HG03025 (cell line): ENCODE measurements around the gene PAPPA2.

Experiments used
- ATAC-seq: cut with Tn5 transposase; IDR thresholded peaks from one replicate; pipeline ENCODE4 v1.9.1; 2021; ENCODE audit warnings: mild to moderate bottlenecking, moderate library complexity; ENCODE audit not compliant: unreplicated experiment, low FRiP score

Gene PAPPA2

DNA sequence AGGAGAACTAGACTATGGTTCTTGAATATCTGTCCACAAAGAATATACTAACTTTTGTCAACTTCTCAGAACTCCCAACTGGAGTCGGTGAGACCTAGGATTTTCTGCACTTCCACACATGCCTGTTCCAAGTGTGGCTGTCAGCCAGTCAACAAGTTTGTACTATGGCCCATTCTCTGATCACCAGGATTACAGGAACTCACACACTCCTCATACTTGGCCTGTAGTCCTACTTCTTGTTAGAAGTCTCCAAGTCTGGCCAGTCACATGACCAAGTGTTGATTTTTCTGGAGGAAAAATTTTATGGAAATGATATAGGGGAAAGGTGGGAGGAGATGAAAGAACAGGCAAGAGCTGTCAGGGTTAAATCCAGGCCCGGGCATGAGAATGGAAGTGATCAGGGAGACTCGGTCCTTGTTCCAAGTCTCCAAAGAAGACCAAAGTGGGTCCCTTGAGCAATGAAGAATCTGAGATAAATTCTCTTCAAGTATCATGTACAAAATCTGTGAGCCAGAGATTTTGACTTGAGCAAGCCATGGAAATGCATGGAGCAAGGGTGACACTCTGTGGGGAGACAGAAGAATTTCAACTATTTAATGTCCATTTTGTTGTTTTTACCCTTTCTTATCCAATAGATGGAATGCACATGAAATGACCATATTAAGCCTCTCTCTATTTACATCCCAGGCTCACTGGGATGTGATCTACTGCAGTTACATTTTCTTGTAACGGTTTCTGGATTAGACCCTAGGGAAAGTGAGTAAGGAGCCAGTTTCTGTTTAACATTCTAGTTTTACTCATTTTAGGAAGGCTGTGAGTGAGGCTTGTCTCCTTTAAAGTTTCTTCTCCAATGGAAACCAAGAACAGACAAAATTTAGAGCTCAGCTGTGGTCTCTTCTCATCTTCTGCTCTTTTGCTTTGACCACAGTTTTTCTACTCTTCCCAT, 380.6 kb downstream of the PAPPA2 start:
- ATAC-seq: no peak

DNA sequence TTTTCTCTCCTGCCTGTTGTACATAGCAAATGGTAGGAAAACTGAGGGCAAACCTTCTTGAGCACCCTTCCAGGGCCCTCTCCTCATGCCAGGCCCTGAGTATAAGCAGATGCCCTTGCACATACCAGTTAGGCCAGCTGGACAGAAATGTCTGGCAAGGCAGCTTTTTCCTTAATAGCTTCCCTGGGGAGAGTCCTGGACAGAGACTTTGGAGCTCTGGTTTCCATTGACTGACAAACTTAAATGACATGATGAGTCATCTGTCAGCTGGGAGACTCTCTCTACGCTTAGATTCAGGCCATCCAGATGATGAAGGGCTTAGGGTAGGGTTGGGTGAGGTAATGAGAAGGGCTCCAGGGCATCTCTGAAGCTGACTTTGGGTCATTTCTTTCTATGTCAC, 384.1 kb downstream of the PAPPA2 start:
- ATAC-seq: no peak

DNA sequence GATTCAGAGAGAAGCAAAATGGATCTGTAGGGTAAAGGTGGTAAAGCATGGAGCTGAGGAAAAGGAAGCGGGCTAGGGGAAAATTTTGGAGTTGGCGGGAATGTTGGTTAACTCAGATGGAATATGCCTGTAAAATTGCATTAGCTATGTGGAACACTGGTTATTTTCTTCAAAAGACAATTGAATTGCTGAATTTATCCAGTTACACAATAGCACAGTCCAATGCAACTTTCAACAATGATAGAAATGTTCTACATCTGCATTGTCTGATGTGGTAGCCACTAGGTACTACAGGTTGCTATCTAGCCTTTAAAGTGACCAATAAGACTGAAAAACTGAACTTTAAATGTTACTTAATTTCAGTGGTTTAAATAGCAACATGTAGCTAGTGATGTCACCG, 386.3 kb downstream of the PAPPA2 start:
- no peak for ATAC-seq

DNA sequence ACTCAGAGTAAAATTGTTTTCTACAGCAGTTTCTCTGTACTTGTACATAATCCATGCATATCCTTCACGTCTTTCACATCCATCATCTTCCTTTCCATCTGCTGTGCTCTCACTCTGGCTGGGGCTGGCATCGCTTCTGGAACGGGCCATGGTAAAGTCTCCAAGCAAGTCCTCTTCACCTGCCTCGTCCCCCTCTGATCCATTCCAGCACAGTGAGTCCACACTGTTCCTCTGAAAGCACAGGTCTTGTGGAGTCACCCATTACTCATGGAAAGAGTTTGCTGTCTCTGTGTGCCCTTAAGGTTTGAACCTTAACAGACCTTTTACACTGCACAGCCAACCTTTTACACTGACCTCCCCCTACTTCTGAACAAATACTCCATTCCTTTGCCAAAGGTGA, 387.9 kb downstream of the PAPPA2 start:
- no peak for ATAC-seq

DNA sequence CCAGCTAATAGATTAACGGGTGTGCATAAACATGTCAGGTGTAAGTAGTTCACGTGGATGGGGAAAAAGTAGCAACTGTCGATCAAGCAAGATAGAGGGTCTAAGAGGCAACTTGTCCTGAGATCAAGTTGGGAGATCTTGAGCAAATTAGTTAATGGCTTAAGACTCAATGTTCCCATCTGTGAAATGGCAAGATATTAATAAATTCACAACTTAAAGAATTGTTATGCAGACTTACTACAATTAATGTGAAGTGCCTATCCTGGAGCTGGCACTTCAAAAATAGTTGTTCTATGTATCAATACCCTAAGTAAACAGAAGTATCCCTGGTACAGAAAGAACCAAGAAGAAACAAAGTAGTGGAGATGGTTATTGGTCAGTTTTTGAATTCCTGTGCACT, 389.1 kb downstream of the PAPPA2 start:
- ATAC-seq: no peak

DNA sequence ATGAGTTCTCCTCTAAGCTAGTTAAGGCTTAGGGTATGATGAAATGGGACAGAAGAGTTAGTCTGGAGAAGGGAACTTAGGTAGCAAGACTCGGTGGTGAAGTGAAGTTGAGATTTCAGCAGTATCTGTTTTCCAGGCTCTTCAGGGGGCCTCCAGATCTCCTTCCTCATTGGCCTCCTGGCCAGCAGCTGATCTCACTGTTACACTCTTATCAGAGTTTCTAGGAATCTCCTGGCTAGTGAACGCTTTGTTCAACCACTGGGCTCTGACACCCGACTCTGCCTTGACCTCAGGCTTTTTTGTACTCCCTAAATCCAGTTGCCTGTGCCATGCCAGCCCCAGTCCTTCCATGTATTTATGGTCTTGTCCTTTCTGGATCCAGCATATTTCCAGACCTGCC, 390.5 kb downstream of the PAPPA2 start:
- ATAC-seq: no peak

DNA sequence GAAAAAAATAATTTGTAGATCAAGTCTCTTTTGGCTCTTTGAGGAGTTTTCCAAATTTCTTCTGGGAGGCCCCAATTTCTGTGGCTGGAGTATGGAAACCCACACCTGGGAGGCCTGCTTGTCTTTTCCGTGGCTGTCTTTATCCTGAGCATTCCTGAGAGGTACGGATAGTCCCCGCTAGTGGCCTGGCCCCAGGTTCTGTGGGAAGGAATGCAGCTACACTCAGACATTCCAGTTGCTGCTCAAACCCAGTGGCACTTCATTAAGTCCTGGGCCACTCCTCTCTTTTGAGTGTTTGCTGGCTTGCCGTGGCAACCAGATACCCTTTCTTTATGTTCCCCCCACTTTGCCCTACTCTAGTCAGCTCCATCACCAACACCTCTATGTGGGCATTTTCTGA, 391.1 kb downstream of the PAPPA2 start:
- no peak for ATAC-seq

DNA sequence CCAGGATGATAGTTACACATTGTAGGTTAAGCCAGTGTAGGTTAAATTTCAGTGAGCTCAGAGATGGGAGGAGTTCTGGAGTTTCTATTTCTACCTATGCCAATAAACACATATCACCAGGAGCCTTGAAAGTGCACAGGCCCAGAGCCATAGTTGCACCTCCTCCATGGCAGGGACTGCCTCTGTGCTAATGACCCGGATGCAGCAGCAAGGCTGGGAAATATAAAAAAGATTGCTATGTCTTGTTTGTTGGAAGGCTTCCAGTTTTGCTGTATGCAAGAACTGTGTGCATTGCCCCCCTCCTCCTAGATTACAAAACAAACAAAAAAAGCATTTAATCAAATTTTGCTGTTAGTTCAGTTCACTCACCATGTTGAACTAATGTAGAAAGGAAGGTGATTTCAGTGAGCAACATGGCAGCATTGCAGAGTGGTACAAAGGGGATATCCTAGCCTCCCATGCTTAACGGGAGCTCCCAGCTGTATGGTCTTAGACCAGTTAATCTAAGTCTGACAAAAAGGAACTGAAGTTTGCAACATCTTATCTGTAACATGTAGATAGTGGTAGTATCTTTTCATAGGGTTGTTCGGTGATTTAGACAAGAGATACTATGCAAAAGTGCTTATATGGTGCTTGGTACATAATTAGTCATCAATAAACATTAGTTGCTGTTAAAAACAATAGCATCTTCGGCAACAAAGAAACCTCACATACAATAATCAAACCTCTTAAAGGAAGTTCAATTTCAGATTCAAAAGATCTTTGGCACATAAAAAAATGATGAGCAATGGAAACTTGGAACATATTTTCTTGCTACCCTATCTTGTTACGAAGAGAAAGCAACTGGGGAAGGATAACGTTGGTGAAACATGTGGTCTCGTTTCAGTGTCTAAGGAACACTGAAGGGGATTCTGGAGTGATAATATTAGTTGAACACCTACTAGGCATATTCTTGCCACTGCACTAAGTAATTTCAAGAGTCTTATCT, 392.1 kb downstream of the PAPPA2 start:
- no peak for ATAC-seq

DNA sequence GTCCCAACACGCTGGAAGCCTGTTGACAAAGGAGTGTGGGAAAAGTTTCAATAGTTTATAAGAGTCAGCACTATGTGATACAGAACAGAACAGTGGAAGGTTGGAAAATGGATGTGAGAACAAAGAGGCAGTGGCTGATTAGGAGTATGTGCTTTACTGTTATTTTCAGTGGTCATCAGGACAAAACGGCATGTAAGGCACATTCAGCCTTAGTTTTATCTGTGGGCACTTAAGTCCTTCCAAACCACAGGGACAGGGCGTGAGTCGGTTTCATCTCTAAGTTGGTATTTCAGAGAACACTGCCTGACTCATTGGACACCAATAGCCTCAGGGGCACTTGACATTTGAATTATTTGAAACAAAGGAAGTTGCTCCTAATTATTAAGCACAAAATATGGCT, 394.7 kb downstream of the PAPPA2 start:
- no peak for ATAC-seq

DNA sequence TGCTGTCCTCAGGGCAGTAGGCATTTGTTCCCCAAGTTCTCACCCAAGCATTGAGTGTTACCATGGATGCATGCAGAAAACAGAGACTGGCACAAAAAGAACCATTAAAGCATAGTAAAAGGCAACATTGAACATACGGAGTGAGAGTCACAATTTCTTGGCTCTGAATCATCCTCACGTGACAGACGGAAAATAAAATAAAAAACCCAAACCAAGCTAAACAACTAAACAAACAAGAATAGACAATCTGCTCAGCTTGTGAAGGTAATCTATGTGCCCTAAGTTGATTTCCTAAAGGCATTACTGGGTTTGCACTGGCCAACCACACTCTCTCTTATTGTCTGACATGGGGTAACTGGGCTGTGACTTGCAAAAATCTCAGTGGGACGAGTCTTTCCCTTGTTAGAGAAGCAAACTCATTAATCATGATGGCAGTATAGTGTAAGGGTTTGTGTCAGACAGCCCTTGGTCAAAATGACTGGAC, 395.5 kb downstream of the PAPPA2 start:
- ATAC-seq: no peak

DNA sequence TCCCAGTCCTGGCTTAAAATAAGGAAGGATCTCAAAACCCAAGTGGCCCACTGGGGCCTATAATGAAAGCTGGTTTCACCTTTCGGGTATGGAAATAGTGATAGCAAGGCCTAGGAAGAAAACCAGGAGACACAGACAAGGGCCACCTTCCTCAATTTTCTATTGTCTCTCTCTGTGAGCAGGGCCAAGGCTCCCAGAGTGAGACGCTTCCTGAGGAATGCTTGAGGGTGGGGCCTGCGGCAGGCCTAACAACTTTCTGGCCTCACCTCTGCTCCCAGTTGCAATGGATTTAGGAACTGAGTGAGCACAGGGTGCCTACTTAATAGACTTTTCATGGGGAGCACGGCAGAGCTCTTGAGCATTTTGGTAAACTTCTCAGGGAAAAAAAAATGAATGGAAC, 400.6 kb downstream of the PAPPA2 start:
- ATAC-seq: no peak

DNA sequence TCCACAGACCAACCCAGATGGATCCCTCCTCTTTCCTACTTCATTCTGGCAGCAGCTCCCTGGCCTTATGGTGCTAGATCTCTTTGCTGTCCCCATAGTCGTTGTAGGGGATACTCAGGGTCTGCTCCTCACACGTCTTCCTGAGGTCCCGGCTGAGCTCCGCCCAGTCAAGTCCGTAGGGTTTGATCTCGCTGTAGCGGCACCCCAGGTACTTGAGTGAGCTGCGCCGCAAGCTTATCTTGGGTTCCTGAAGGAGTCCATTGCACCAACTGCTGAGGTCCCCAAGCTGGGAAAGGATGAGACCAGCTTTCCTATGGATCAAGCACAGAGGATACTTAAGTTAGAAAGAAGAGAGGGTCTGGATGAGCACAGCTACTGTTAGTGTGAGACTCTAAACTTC, 401.2 kb downstream of the PAPPA2 start:
- no peak for ATAC-seq

DNA sequence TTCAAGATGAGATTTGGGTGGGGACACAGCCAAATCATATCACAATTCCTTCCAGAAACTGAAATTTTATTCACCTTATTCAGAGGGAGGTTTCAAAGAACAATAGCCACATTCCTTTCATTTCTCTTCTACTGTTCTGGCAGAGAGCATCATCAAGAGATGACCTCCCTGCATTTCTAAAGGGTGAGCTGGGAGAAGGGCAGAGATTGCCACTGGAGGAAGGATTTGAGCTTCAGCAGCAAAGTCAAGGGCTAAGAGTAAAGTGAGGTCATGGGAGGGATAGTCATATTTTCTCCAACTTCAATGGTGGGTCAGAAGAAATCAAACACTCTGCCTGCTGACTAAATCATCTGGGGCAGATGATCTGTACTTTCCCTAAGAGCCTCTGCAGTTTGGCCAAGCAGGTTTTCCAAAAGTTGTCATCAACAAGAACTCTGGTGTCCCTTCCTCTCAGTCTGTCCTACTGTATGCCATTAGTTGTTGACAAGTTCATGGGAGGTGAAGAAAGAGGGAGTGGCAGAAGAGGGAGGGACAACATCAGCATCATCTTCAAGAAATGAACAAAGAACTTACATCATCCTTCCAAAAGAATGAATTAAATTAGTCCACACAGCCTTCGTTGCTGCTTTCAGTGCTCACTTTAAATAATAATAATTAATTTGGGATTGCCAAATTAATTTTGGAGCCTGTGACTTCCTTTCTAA, 403.2 kb downstream of the PAPPA2 start:
- ATAC-seq: no peak

DNA sequence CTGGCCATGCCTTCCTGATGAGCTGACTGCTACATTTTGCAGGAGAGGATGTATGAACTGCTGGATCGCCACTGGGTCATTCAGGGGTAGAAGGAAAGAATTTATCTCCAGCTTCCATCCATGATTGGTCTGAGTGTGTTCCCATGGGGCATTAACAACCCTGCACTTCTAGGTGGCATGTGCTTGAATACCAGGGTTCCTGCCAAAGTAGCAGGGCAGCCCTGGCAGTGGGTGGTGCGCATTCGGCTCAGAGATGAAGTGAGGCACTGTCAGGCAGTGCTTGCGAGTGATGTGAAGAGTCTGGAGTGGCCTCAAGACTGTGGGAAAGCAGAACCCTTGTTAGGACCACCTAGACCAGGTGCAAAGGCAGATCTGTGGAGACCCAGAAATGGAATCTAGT, 406.6 kb downstream of the PAPPA2 start:
- ATAC-seq: no peak

DNA sequence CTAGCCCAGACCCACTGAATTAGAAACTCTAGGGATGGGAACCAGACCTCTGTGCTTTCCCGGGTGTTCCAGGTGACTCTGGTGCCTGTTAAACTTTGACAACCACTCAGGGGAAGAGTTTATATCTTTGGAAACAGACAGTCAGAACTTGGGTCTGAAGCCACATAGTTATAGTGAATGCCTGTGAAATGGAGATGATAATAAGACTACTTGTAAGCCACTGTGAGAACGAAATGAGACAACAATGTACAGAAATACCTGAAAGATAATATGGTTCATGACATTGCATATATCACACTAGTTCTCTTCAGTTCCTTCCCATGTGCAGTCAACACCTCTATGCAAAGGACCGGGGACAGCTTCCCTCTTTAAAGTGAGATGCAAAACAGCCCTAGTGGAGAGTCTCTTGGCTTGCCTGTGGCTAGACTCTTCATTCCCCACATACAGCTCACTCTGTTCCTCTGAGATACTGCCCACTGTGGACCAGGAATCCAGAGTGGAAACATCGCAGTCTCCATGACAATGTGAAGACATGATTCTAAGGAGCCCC, 414.1 kb downstream of the PAPPA2 start:
- ATAC-seq: no peak

DNA sequence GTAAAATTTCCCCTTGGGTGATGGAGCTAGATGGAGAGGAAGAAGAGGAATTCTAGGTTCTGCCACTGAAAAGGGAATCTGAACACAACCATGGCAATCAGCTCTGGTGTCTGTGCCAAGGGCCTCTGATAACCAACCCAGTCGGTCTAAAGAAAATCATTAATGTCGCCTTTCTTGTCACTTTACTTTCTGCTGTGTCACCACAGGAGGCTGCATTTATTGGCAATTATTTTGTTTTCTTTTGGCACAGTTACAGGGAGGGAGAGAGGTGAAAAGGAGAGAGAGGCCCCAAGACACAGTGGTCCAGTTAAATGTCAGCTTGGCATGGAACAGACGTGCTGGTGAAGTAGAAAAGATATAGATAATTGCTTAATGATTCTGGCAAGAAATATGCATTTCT, 414.6 kb downstream of the PAPPA2 start:
- ATAC-seq: no peak

DNA sequence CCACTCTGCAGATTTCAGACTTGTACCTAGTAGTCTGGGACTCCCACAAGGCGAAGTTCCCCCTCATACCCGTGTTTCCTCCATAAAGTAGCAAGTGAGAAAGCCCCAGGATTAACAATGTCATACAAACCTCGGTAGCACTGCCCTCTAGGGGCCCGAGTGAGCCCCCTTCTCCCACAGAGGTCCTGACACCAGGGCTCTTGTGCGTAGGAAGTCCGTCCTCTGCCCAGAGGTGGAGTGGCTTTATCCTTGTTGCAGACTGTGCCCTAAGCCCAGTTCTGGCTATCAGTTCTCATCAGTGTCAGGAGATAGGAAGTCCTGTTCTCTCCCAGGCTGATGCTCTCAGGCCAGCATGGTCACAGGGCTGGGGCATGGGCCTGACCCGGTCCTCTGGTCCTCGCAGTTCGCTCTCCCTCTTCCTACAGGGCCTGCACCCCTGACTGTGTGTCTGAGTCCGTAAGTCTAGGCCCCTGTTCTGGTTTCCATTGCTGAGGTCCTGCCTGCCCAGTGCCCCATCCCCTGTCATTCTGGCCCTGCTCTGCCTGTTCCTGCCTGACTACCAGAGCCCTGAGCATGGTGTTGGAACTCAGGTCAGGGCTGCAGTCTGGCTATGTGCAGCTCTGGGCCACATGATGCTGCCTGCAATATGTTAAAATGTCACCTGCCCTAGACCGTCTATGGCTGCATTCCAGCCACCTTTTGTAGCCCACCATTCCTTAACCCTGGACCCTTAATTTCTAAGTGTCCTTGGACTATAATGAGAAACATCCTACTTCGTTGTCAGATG, 416.0 kb downstream of the PAPPA2 start:
- no peak for ATAC-seq

DNA sequence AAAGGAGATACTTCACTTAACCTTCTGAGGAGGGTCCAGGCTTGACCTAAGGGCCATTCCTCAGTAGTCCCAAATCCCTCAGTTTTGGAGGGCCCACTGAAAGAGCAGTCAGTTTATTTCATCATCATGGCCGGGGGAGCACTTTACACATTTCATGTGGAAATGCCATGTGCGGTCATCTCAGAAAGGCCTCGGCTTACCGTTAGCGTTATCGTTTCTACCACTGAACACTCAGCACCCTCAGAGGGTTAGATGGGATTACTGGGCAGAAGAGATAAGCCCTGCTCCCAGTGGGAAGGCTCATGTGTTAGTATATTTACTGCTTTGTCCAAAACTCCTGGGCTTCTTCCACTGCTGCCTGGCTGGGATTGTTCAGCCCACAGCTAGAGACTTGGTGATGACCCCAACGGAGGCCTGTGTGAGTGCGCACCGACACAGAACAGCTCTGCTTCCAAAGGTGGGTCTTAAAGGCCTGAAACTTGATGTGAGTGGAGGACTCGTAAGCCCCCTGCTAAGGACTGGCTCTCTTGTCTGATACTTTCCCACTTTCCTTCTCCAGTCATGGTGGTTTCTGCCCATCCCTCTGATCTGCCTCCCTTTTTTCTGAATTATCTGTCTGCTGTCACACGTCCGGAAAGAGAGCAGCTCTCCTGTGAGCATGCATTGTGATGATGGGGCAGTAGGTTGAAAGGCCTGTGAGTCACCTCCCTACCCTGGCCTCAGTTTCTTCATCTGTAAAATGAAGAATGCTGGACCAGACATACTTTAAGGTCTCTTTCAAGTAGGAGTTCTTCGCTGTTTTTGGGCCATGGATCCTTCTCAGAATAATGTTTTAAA, 417.0 kb downstream of the PAPPA2 start:
- no peak for ATAC-seq
